Right atrium auricular region (tissue), 2 donors: ENCODE measurements around the gene SRRD. TPM values are rescaled to one million over a fixed set of nuclear protein-coding genes. Genes with fewer than 3 reads are reported as not detected.
A peak's percentile ranks its signal among the peaks of the same experiment; 100 is the strongest.
"Not testable (repeated sequence)": the region's sequence is repeated elsewhere in the genome, so short reads cannot be mapped to it uniquely, and the experiment has no call there.

Source experiments
- DNase-seq: peaks from one replicate; pipeline ENCODE4 v3.0.0-alpha.2; 2019; ENCODE audit warnings: low spot score
- H3K27ac ChIP-seq, 2 donors: fragments of 200-600 bp; sonication (generic); 1 replicate in 1 of 2; 2 replicates in 1 of 2; pipeline ENCODE4 v1.5.1; 2016 to 2019
- H3K27me3 ChIP-seq, 2 donors: fragments of 200-600 bp; sonication (generic); one replicate each; pipeline versions ENCODE4 v1.5.1 to v1.6.0; 2017 to 2019
- H3K36me3 ChIP-seq: fragments of 200-600 bp; sonication (generic); one replicate; pipeline ENCODE4 v1.5.1; 2016
- H3K4me1 ChIP-seq, 2 donors: fragments of 200-600 bp; sonication (generic); one replicate each; pipeline versions ENCODE4 v1.5.1 to v1.6.0; 2017 to 2019
- H3K4me3 ChIP-seq, 2 donors: fragments of 200-600 bp; sonication (generic); 1 replicate in 1 of 2; 2 replicates in 1 of 2; pipeline ENCODE4 v1.5.1; 2017 to 2019; ENCODE audit warnings: mild to moderate bottlenecking in 1 of 2, moderate library complexity in 1 of 2
- H3K9me3 ChIP-seq, 2 donors: fragments of 200-600 bp; sonication (generic); one replicate each; pipeline ENCODE4 v1.5.1; 2019
- total RNA-seq, 2 donors: library from RNA; depleted of rRNA; stranded (reverse); fragments of >200 nt; gene quantifications; one replicate each; pipeline ENCODE4 v1.1.0, GENCODE V29; 2016
- TF ChIP-seq, protein P1 (sequence below), 2 donors: fragments of 200-600 bp; sonication (generic); IDR thresholded peaks; one replicate each; pipeline ENCODE4 v1.5.1; 2019; ENCODE audit warnings: antibody characterized with exemption in 2 of 2

The SRRD gene
- total RNA-seq, 2 donors from 2014 or later = 20.4 to 25.0 TPM

DNA sequence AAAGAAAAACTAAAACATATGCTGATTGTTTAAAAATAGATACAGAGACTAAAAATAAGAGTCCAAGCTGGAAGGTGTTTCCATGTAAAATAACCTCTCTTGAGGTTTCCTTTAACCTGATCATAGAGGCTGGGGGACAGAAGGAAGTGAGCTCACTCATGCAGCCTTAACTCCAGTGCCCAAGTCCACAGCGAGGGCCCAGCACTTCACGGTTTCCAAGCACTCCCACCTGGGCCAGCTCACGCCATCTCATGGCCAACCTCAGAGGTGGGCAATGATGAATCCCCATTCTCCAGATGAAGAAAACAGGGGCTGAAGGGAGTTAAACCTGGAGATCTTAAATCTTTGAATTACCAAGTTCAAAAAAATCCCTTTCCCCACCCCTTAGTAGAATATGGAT is 43.5 kb downstream of the SRRD start:
- H3K36me3 ChIP-seq = peaks cover 32% of the 10 kb centered on the region
- H3K4me3 ChIP-seq = no peak overlapping the region
- no peaks in the 10 kb centered on the region for H3K27me3 ChIP-seq
- DNase-seq = no peak
- TF ChIP-seq, protein P1, sequence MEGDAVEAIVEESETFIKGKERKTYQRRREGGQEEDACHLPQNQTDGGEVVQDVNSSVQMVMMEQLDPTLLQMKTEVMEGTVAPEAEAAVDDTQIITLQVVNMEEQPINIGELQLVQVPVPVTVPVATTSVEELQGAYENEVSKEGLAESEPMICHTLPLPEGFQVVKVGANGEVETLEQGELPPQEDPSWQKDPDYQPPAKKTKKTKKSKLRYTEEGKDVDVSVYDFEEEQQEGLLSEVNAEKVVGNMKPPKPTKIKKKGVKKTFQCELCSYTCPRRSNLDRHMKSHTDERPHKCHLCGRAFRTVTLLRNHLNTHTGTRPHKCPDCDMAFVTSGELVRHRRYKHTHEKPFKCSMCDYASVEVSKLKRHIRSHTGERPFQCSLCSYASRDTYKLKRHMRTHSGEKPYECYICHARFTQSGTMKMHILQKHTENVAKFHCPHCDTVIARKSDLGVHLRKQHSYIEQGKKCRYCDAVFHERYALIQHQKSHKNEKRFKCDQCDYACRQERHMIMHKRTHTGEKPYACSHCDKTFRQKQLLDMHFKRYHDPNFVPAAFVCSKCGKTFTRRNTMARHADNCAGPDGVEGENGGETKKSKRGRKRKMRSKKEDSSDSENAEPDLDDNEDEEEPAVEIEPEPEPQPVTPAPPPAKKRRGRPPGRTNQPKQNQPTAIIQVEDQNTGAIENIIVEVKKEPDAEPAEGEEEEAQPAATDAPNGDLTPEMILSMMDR (IDR thresholded peaks at IDR 0.05) = no peak
- peak overlapping the region; percentile 73 to 89 for H3K27ac ChIP-seq
- no peaks in the 10 kb centered on the region for H3K9me3 ChIP-seq
- H3K4me1 ChIP-seq = peaks cover 0 to 16% of the 10 kb centered on the region in 2 donors

DNA sequence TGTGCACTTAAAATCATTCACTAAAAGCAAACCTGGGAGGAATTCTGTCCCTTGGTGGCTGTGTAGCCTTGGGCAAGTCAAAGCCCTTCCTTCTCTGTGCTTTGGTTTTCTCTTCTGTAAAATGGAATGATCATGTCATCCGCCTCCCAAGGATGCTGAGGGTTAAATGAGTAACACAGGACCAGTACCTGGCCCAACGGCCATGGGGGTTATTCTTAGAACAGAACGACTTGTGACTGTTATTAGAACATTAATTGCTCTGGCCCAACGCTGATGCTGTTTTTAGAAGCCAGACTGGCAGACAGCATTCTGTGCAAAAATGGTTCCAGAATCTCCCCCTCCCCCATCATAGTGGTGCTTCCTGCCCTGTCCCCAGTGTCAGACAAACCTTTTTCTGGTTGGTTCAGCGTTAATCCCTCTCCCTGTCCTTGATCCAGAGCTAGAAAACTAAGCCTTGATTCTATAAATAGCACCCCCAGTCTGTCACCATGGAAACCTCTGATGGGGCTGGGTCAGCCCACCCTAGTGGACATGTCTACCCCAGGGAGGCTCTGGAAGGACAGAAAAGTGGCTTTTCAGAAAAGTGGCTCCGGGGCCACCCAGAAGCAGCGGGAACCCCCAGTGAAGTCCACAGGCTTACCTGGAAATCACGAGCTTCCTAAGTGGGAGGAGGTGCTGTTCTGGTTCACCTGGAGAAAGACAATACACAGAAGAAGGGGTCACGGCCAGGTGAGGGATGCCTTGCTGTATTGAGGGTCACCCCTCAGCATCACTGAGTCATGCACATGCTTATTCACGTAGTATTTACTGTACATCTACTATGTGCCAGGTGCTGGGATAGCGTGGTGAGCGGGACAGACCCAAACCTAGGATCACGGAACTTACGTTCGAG is 44.1 kb downstream of the SRRD start:
- peaks cover 0 to 16% of the 10 kb centered on the region in 2 donors for H3K4me1 ChIP-seq
- peaks cover 39% of the 10 kb centered on the region for H3K36me3 ChIP-seq
- H3K9me3 ChIP-seq = no peaks in the 10 kb centered on the region
- TF ChIP-seq, protein P1 (IDR thresholded peaks at IDR 0.05) = no peak
- H3K27me3 ChIP-seq = no peaks in the 10 kb centered on the region
- DNase-seq = no peak
- H3K27ac ChIP-seq = peak overlapping the region; percentile 73 to 89
- H3K4me3 ChIP-seq = no peak overlapping the region

- not testable (repeated sequence) for DNase-seq, H3K27me3 ChIP-seq, H3K9me3 ChIP-seq, H3K4me3 ChIP-seq
- H3K27ac ChIP-seq = peak overlapping the region; percentile 73 to 89
- peaks cover 0 to 16% of the 10 kb centered on the region in 2 donors for H3K4me1 ChIP-seq
- peaks cover 39% of the 10 kb centered on the region for H3K36me3 ChIP-seq
These were observed 44.8 kb downstream of the SRRD start for GRCh38 chr22:26528518-26528917.

DNA sequence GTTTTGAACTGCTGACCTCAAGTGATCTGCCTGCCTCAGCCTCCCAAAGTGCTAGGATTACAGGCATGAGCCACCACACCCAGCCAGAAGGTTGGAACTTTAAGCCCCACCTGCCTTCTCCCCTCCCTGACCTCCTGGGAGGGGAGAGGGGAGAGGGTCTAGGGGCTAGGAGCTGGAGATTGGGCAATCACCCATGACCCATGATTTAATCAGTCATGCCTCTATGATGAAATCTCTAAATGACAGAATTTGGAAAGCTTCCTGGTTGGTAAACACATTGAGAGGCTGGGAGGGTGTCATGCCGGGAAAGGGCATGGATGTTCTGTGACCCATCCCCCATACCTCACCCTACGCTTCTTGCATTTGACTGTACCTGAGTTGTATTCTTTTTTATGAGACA is 45.7 kb downstream of the SRRD start:
- TF ChIP-seq, protein P1 (IDR thresholded peaks at IDR 0.05) = no peak
- Histone ChIP-seq H3K27me3 (no peaks in the 10 kb centered on the region), H3K4me1 (peaks cover 0 to 16% of the 10 kb centered on the region in 2 donors), H3K9me3 (no peaks in the 10 kb centered on the region), H3K4me3 (no peak overlapping the region), H3K36me3 (peaks cover 38% of the 10 kb centered on the region), H3K27ac (peak overlapping the region in 1 of 2 donors; percentile 89)
- DNase-seq = no peak

GRCh38 chr22:26534171-26534855 is 50.6 kb downstream of the SRRD start:
- Histone ChIP-seq H3K4me3 (no peak overlapping the region), H3K27me3 (no peaks in the 10 kb centered on the region), H3K4me1 (no peaks in the 10 kb centered on the region), H3K36me3 (peaks cover 49% of the 10 kb centered on the region), H3K27ac (no peak overlapping the region), H3K9me3 (no peaks in the 10 kb centered on the region)
- DNase-seq = no peak
- TF ChIP-seq, protein P1 (IDR thresholded peaks at IDR 0.05) = no peak

GRCh38 chr22:26534874-26535602 is 51.4 kb downstream of the SRRD start:
- peaks cover 52% of the 10 kb centered on the region for H3K36me3 ChIP-seq
- H3K27me3 ChIP-seq = no peaks in the 10 kb centered on the region
- no peak for DNase-seq
- H3K9me3 ChIP-seq = no peaks in the 10 kb centered on the region
- no peak overlapping the region for H3K27ac ChIP-seq
- TF ChIP-seq, protein P1 (IDR thresholded peaks at IDR 0.05) = no peak
- H3K4me3 ChIP-seq = no peak overlapping the region
- H3K4me1 ChIP-seq = no peaks in the 10 kb centered on the region
